Immature natural killer cell (primary cell): ENCODE measurements around the gene SDK1. TPM values are rescaled to one million over a fixed set of nuclear protein-coding genes. Genes with fewer than 3 reads are reported as not detected.

ENCODE experiments used
- DNase-seq, 3 donors: peaks; one replicate each; pipeline ENCODE4 v3.0.0; 2022; ENCODE audit warnings: mixed read lengths in 1 of 3
- H3K27ac Mint-ChIP-seq, 6 donors: one replicate each; pipeline ENCODE4 v1.8.0; 2020; ENCODE audit warnings: mixed read lengths in 6 of 6, mild to moderate bottlenecking in 5 of 6, inconsistent platforms in 4 of 6, moderate library complexity in 3 of 6
- H3K27me3 Mint-ChIP-seq, 3 donors: one replicate each; pipeline ENCODE4 v1.8.0; 2020 to 2021; ENCODE audit warnings: low read depth in 3 of 3, mild to moderate bottlenecking in 3 of 3, mixed read lengths in 3 of 3, moderate library complexity in 3 of 3, inconsistent platforms in 1 of 3
- H3K36me3 Mint-ChIP-seq, 3 donors: one replicate each; pipeline ENCODE4 v1.8.0; 2020; ENCODE audit warnings: mixed read lengths in 3 of 3, inconsistent platforms in 2 of 3, mild to moderate bottlenecking in 2 of 3
- H3K4me1 Mint-ChIP-seq, 2 donors: one replicate each; pipeline ENCODE4 v1.8.0; 2020; ENCODE audit warnings: inconsistent platforms in 2 of 2, mild to moderate bottlenecking in 2 of 2, mixed read lengths in 2 of 2, moderate library complexity in 1 of 2
- H3K4me3 Mint-ChIP-seq, 5 donors: one replicate each; pipeline ENCODE4 v1.8.0; 2020; ENCODE audit warnings: mild to moderate bottlenecking in 5 of 5, mixed read lengths in 5 of 5, inconsistent platforms in 3 of 5, moderate library complexity in 3 of 5
- H3K9me3 Mint-ChIP-seq, 6 donors: one replicate each; pipeline ENCODE4 v1.8.0; 2020; ENCODE audit warnings: mild to moderate bottlenecking in 6 of 6, mixed read lengths in 6 of 6, inconsistent platforms in 4 of 6, moderate library complexity in 3 of 6
- polyA plus RNA-seq, 3 donors: library from polyadenylated mRNA; unstranded; fragments of 300-500 nt; fragmentation: Illumina TruSeq; gene quantifications; one replicate each; pipeline ENCODE4 v1.2.3, GENCODE V29; 2021

SDK1 gene
- polyA plus RNA-seq, 3 donors from 2014 or later = not detected

- no peak for DNase-seq
- Mint-ChIP-seq H3K27ac (no peak overlapping the region), H3K27me3 (peaks cover 3 to 7% (median 3%) of the 10 kb centered on the region in 3 donors), H3K4me3 (no peak overlapping the region), H3K36me3 (no peaks in the 10 kb centered on the region), H3K4me1 (no peaks in the 10 kb centered on the region), H3K9me3 (peaks cover 0 to 1% (median 0%) of the 10 kb centered on the region in 6 donors)
Measured at GRCh38 chr7:4138866-4139265, 837.8 kb downstream of the SDK1 start.

- H3K9me3 Mint-ChIP-seq = peaks cover 0 to 1% (median 0%) of the 10 kb centered on the region in 6 donors
- no peak overlapping the region for H3K27ac Mint-ChIP-seq
- no peaks in the 10 kb centered on the region for H3K4me1 Mint-ChIP-seq
- no peaks in the 10 kb centered on the region for H3K36me3 Mint-ChIP-seq
- H3K27me3 Mint-ChIP-seq = peaks cover 3 to 9% (median 3%) of the 10 kb centered on the region in 3 donors
- peak overlapping the region in 1 of 5 donors; percentile 62 for H3K4me3 Mint-ChIP-seq
- DNase-seq = no peak
Measured at GRCh38 chr7:4139656-4140625, 838.9 kb downstream of the SDK1 start.

GRCh38 chr7:4140933-4141332 is 839.9 kb downstream of the SDK1 start:
- Mint-ChIP-seq H3K4me1 (no peaks in the 10 kb centered on the region), H3K27ac (no peak overlapping the region), H3K27me3 (peaks cover 3 to 9% (median 6%) of the 10 kb centered on the region in 3 donors), H3K4me3 (no peak overlapping the region), H3K9me3 (peaks cover 0 to 1% (median 0%) of the 10 kb centered on the region in 6 donors), H3K36me3 (no peaks in the 10 kb centered on the region)
- no peak for DNase-seq

- Mint-ChIP-seq H3K4me3 (no peak overlapping the region), H3K27me3 (peaks cover 9 to 10% (median 9%) of the 10 kb centered on the region in 3 donors), H3K4me1 (no peaks in the 10 kb centered on the region), H3K27ac (no peak overlapping the region), H3K9me3 (peaks cover 0 to 1% (median 0%) of the 10 kb centered on the region in 6 donors), H3K36me3 (no peaks in the 10 kb centered on the region)
- no peak for DNase-seq
Measured at GRCh38 chr7:4143006-4143405, 842.0 kb downstream of the SDK1 start.

GRCh38 chr7:4143511-4144171 is 842.6 kb downstream of the SDK1 start:
- H3K9me3 Mint-ChIP-seq = peaks cover 0 to 1% (median 0%) of the 10 kb centered on the region in 6 donors
- no peaks in the 10 kb centered on the region for H3K36me3 Mint-ChIP-seq
- H3K27me3 Mint-ChIP-seq = peaks cover 7 to 9% (median 9%) of the 10 kb centered on the region in 3 donors
- no peak overlapping the region for H3K27ac Mint-ChIP-seq
- no peak overlapping the region for H3K4me3 Mint-ChIP-seq
- DNase-seq = no peak
- H3K4me1 Mint-ChIP-seq = no peaks in the 10 kb centered on the region

GRCh38 chr7:4144172-4144701 is 843.2 kb downstream of the SDK1 start:
- H3K27ac Mint-ChIP-seq = no peak overlapping the region
- no peaks in the 10 kb centered on the region for H3K36me3 Mint-ChIP-seq
- peaks cover 0 to 1% (median 0%) of the 10 kb centered on the region in 6 donors for H3K9me3 Mint-ChIP-seq
- peaks cover 7 to 10% (median 9%) of the 10 kb centered on the region in 3 donors for H3K27me3 Mint-ChIP-seq
- no peak for DNase-seq
- H3K4me1 Mint-ChIP-seq = no peaks in the 10 kb centered on the region
- peak overlapping the region in 1 of 5 donors; percentile 62 for H3K4me3 Mint-ChIP-seq

- H3K27me3 Mint-ChIP-seq = peaks cover 7 to 10% (median 9%) of the 10 kb centered on the region in 3 donors
- peak overlapping the region in 1 of 5 donors; percentile 39 for H3K4me3 Mint-ChIP-seq
- no peaks in the 10 kb centered on the region for H3K4me1 Mint-ChIP-seq
- DNase-seq = no peak
- H3K27ac Mint-ChIP-seq = no peak overlapping the region
- H3K9me3 Mint-ChIP-seq = peaks cover 0 to 1% (median 0%) of the 10 kb centered on the region in 6 donors
- no peaks in the 10 kb centered on the region for H3K36me3 Mint-ChIP-seq
Measured at GRCh38 chr7:4144811-4145510, 843.9 kb downstream of the SDK1 start.

- Mint-ChIP-seq H3K4me3 (no peak overlapping the region), H3K9me3 (peaks cover 0 to 1% (median 0%) of the 10 kb centered on the region in 6 donors), H3K4me1 (no peaks in the 10 kb centered on the region), H3K27me3 (peaks cover 7 to 10% (median 8%) of the 10 kb centered on the region in 3 donors), H3K36me3 (no peaks in the 10 kb centered on the region), H3K27ac (no peak overlapping the region)
- DNase-seq = no peak
Measured at GRCh38 chr7:4145576-4145975, 844.5 kb downstream of the SDK1 start.

GRCh38 chr7:4147926-4148620 is 847.0 kb downstream of the SDK1 start:
- no peaks in the 10 kb centered on the region for H3K36me3 Mint-ChIP-seq
- no peaks in the 10 kb centered on the region for H3K9me3 Mint-ChIP-seq
- no peak overlapping the region for H3K27ac Mint-ChIP-seq
- no peak overlapping the region for H3K4me3 Mint-ChIP-seq
- H3K4me1 Mint-ChIP-seq = no peaks in the 10 kb centered on the region
- H3K27me3 Mint-ChIP-seq = peaks cover 7 to 11% (median 8%) of the 10 kb centered on the region in 3 donors
- DNase-seq = no peak

GRCh38 chr7:4149236-4149635 is 848.2 kb downstream of the SDK1 start:
- H3K27ac Mint-ChIP-seq = no peak overlapping the region

GRCh38 chr7:4149645-4150044 is 848.6 kb downstream of the SDK1 start:
- Mint-ChIP-seq H3K4me3 (no peak overlapping the region), H3K27ac (no peak overlapping the region), H3K27me3 (peaks cover 5 to 8% (median 7%) of the 10 kb centered on the region in 3 donors), H3K36me3 (no peaks in the 10 kb centered on the region), H3K9me3 (no peaks in the 10 kb centered on the region), H3K4me1 (no peaks in the 10 kb centered on the region)
- DNase-seq = no peak

More at GRCh38 chr7:4149236-4149635, 848.2 kb downstream of the SDK1 start:
- no peaks in the 10 kb centered on the region for H3K4me1 Mint-ChIP-seq
- no peaks in the 10 kb centered on the region for H3K9me3 Mint-ChIP-seq
- H3K4me3 Mint-ChIP-seq = no peak overlapping the region
- no peaks in the 10 kb centered on the region for H3K36me3 Mint-ChIP-seq
- DNase-seq = no peak
- H3K27me3 Mint-ChIP-seq = peaks cover 7 to 8% (median 7%) of the 10 kb centered on the region in 3 donors

- Mint-ChIP-seq H3K4me3 (no peak overlapping the region), H3K27ac (no peak overlapping the region), H3K9me3 (no peaks in the 10 kb centered on the region), H3K27me3 (peaks cover 5 to 8% (median 5%) of the 10 kb centered on the region in 3 donors), H3K36me3 (no peaks in the 10 kb centered on the region), H3K4me1 (no peaks in the 10 kb centered on the region)
- DNase-seq = no peak
Measured at GRCh38 chr7:4150731-4151130, 849.7 kb downstream of the SDK1 start.

- no peak overlapping the region for H3K27ac Mint-ChIP-seq
- DNase-seq = no peak
- H3K9me3 Mint-ChIP-seq = no peaks in the 10 kb centered on the region
Measured at GRCh38 chr7:4151524-4151923, 850.5 kb downstream of the SDK1 start.

More at GRCh38 chr7:4151524-4151923, 850.5 kb downstream of the SDK1 start:
- Mint-ChIP-seq H3K27me3 (peaks cover 4 to 5% (median 5%) of the 10 kb centered on the region in 3 donors), H3K36me3 (no peaks in the 10 kb centered on the region), H3K4me1 (no peaks in the 10 kb centered on the region), H3K4me3 (no peak overlapping the region)
